K562 (cell line): ENCODE results near the gene LARP4B. TPM values are rescaled to one million over a fixed set of nuclear protein-coding genes. Genes with fewer than 3 reads are reported as not detected.
A peak's percentile ranks its signal among the peaks of the same experiment; 100 is the strongest.

Experiments
- ATAC-seq: fragments of 200-7000 bp; cut with Tn5 transposase; 3 replicates; pipeline ENCODE4 v1.9.1; 2020; ENCODE audit warnings: moderate library complexity
- BruUV-seq: library from RNA; stranded (reverse); fragments of 400-500 nt; replicated peaks from 2 replicates; lab custom pipeline; 2021; lab: Mats Ljungman, UMichigan
- CTCF ChIA-PET: fragments of 300-600 bp; formaldehyde crosslinking; extraction: SDS; loops from one replicate; lab custom pipeline; 2021; ENCODE audit warnings: low intra/inter-chr PET ratio; lab: Yijun Ruan, JAX
- POLR2A ChIA-PET: fragments of 300-600, 350-650 bp; sonication (Branson Sonifier 250); formaldehyde crosslinking; extraction: SDS; loops from one replicate; lab custom pipeline; 2021; ENCODE audit warnings: antibody characterized with exemption, inconsistent platforms; lab: Yijun Ruan, JAX
- DNase-seq, 4 experiments: peaks; one replicate each; pipeline versions ENCODE4 v3.0.0 to v3.0.0-alpha.2; 2011 to 2018; ENCODE audit warnings: low spot score in 3 of 4, mixed read lengths in 3 of 4; ENCODE audit errors: extremely low read depth in 1 of 4
- FAIRE-seq: peaks from 2 replicates; lab custom pipeline; 2011; peaks lifted over from hg19 to GRCh38; lab: Jason Lieb, UNC
- H2AFZ ChIP-seq: 2 replicates; pipeline ENCODE4 v1.6.0; 2011; ENCODE audit warnings: low read depth, low read length, control low read depth, inconsistent platforms
- H3K27ac ChIP-seq: fragments of 200-600 bp; 3 replicates; pipeline ENCODE4 v1.8.0; 2011; ENCODE audit warnings: low read depth, mild to moderate bottlenecking, control low read depth, inconsistent platforms, low read length, moderate library complexity, mixed read lengths; ENCODE audit errors: extremely low read depth
- H3K27me3 ChIP-seq, 2 experiments: fragments of 300-600 bp in 1 of 2; 2 replicates in 1 of 2; 3 replicates in 1 of 2; pipeline versions ENCODE4 v1.6.0 to v1.8.0; 2011; ENCODE audit warnings: inconsistent platforms in 2 of 2, low read length in 2 of 2, mild to moderate bottlenecking in 1 of 2, mixed read lengths in 1 of 2, moderate library complexity in 1 of 2; ENCODE audit not compliant: control insufficient read depth in 2 of 2, insufficient read depth in 2 of 2
- H3K36me3 ChIP-seq: fragments of 300-600 bp; 3 replicates; pipeline ENCODE4 v1.8.0; 2011; ENCODE audit warnings: mild to moderate bottlenecking, low read length, inconsistent platforms; ENCODE audit not compliant: control insufficient read depth, insufficient read depth
- H3K4me1 ChIP-seq, 2 experiments: fragments of 200-600 bp in 1 of 2; replicated peaks in 1 of 2; 2 replicates in 1 of 2; 3 replicates in 1 of 2; pipeline versions ENCODE4 v1.5.1 to v1.8.0; 2011; ENCODE audit warnings: inconsistent platforms in 2 of 2, low read length in 2 of 2, mild to moderate bottlenecking in 1 of 2, mixed read lengths in 1 of 2, moderate library complexity in 1 of 2; ENCODE audit not compliant: control insufficient read depth in 2 of 2, insufficient read depth in 2 of 2
- H3K4me2 ChIP-seq: 2 replicates; pipeline ENCODE4 v1.6.1; 2011; ENCODE audit warnings: low read length, control low read depth, inconsistent platforms, mixed read lengths; ENCODE audit not compliant: insufficient read depth
- H3K4me3 ChIP-seq: fragments of 200-600 bp; sonication (generic), shearing (Covaris generic); 2 replicates; pipeline ENCODE4 v1.5.1; 2016; ENCODE audit warnings: control low read depth, inconsistent platforms
- H3K79me2 ChIP-seq: fragments of 200-600 bp; 3 replicates; pipeline ENCODE4 v1.8.0; 2011; ENCODE audit warnings: low read length, inconsistent platforms; ENCODE audit not compliant: control insufficient read depth, insufficient read depth
- H3K9ac ChIP-seq, 2 experiments: 2 replicates each; pipeline versions ENCODE4 v1.6.0 to v1.6.1; 2011; ENCODE audit warnings: low read depth in 2 of 2, low read length in 2 of 2, control low read depth in 1 of 2, inconsistent platforms in 1 of 2, mild to moderate bottlenecking in 1 of 2, mixed read lengths in 1 of 2; ENCODE audit not compliant: insufficient read depth in 1 of 2
- H3K9me1 ChIP-seq: one replicate; pipeline ENCODE4 v1.6.0; 2011; ENCODE audit warnings: inconsistent platforms, mild to moderate bottlenecking, low read length, moderate library complexity; ENCODE audit not compliant: control insufficient read depth, insufficient read depth
- H3K9me3 ChIP-seq: replicated peaks from 2 replicates; pipeline ENCODE4 v1.5.1; 2011; ENCODE audit warnings: low read depth, low read length, inconsistent platforms; ENCODE audit not compliant: control insufficient read depth, insufficient read depth
- H4K20me1 ChIP-seq: replicated peaks from 2 replicates; pipeline ENCODE4 v1.6.1; 2011; ENCODE audit warnings: low read length, inconsistent platforms, mixed read lengths; ENCODE audit not compliant: control insufficient read depth, insufficient read depth
- CHD1 ChIP-seq: fragments of 200-600 bp; sonication (generic); IDR thresholded peaks from one replicate; pipeline ENCODE4 v1.6.1; 2012; ENCODE audit warnings: mild to moderate bottlenecking, moderate library complexity, low read length, inconsistent platforms
- EP400 ChIP-seq: fragments of 450-650 bp; IDR thresholded peaks from 2 replicates; pipeline ENCODE4 v1.6.1; 2017; ENCODE audit warnings: antibody characterized with exemption, mild to moderate bottlenecking, moderate library complexity
- ZNF263 ChIP-seq: sonication (generic); formaldehyde crosslinking; IDR thresholded peaks from 2 replicates; pipeline ENCODE4 v1.8.0; 2022; ENCODE audit warnings: mild to moderate bottlenecking, missing genetic modification reagents, borderline replicate concordance
- ZNF316 ChIP-seq: fragments of 450-650 bp; IDR thresholded peaks from 2 replicates; pipeline ENCODE4 v1.6.1; 2016
- WGBS: fragments of 100-300 bp; shearing (Covaris generic); methylation state at CpG from one replicate; pipeline ENCODE4 v1.1.6; 2016; ENCODE audit warnings: low coverage, mixed read lengths; ENCODE audit not compliant: insufficient coverage; ENCODE audit errors: missing lambda C conversion rate; 5-methylcytosine and 5-hydroxymethylcytosine counted together
- in situ Hi-C: fragments of 300-500 bp; cut with MboI; formaldehyde crosslinking; loops from 4 replicates; pipeline ENCODE4 v1.15.0; 2018; ENCODE audit warnings: inconsistent platforms, mixed read lengths
- intact Hi-C: fragments of 100-400 bp; cut with micrococcal nuclease; formaldehyde crosslinking; loops from 2 replicates; pipeline ENCODE4 v1.14.2; 2022
- polyA plus RNA-seq, 8 experiments: library from polyadenylated mRNA; depleted of rRNA in 4 of 8; stranded (reverse) in 5 of 8; unstranded in 3 of 8; fragments of >200 nt; fragmentation: Nextera tagmentation in 2 of 8; fragmentation: Illumina TruSeq in 1 of 8; extraction: Ambion mirVana in 2 of 8; extraction: Trizol in 1 of 8; gene quantifications; 2 replicates each; pipeline versions ENCODE4 v1.2.1 to v1.2.3, GENCODE V29; 2011 to 2014; ENCODE audit warnings: inconsistent platforms in 1 of 8, missing spikeins in 1 of 8
- total RNA-seq, 7 experiments: library from RNA; depleted of rRNA in 6 of 7; stranded (reverse); fragments of >200 nt in 6 of 7; fragmentation: Illumina TruSeq in 2 of 7; extraction: Trizol in 2 of 7; gene quantifications; 2 replicates each; pipeline versions ENCODE4 v1.2.1 to v1.2.3, GENCODE V29; 2011 to 2021; ENCODE audit warnings: low replicate concordance in 1 of 7

The LARP4B gene
- total and polyA plus RNA-seq, 9 of the 15 experiments (the other 6 are each of a cell fraction or from before 2014, with no cell fraction given) = 11.8 to 130 (median 42.6) TPM

- in situ Hi-C loops (no loop called here), intact Hi-C loops (no loop called here)
- no peak overlapping the region for H3K9ac ChIP-seq
- H3K79me2 ChIP-seq = peaks cover 88% of the 10 kb centered on the region
- no peak overlapping the region for H2AFZ ChIP-seq
- peaks cover 63% of the 10 kb centered on the region for H3K36me3 ChIP-seq
- H3K9me1 ChIP-seq = no peaks in the 10 kb centered on the region
- no peaks in the 10 kb centered on the region; the same call in 1 of the 2 replicates for H3K9me3 ChIP-seq
- H4K20me1 ChIP-seq = peaks cover 25% of the 10 kb centered on the region; the same call in 1 of the 2 replicates
- DNase-seq = peak in 2 of 4 experiments; percentile 26 to 28
- ChIA-PET POLR2A (interaction anchor here (0.8 to 2.4 kb wide), 5 partner anchors 11 to 39 kb away, joined by 3 to 14 read pairs (median 4); no protein-coding TSS in a partner anchor), CTCF (no interaction called here)
- H3K4me2 ChIP-seq = no peak overlapping the region; the same call in 1 of the 2 replicates
- ATAC-seq = peak; percentile 76
- H3K4me3 ChIP-seq = no peak overlapping the region
- TF ChIP-seq CHD1 = no peak
- TF ChIP-seq ZNF263 (CRISPR knock-in tag) = peak; percentile 68
- H3K27ac ChIP-seq = no peak overlapping the region
- FAIRE-seq = peak; percentile 56
- BruUV-seq = no TSS peak
- H3K4me1 ChIP-seq = peaks cover 0 to 4% of the 10 kb centered on the region in 2 experiments; a peak in 3 of 5 replicates
- WGBS = 41% methylated on average over 3 of the region's 3 CpGs
- no peaks in the 10 kb centered on the region for H3K27me3 ChIP-seq
Measured at GRCh38 chr10:905503-905902, 26.0 kb downstream of the LARP4B start.

DNA sequence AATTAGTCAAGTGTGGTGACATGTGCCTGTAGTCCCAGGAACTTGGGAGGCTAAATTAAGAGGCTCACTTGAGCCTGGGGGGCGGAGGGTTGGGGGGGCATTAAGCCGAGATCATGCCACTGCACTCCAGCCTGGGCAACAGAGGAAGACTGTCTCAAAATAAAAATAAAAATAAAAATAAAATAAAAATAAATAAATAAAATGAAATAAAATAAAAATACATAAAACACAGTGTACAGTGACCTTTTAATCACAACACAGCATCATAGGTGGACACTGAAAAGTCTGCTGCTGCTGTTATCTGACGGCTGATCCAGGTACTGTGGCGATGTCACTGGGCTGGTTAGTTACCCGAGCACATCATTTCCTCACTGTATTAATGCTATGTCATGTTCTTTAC, 27.1 kb downstream of the LARP4B start:
- Histone ChIP-seq H3K4me1 (no peaks in the 10 kb centered on the region; a peak in 2 of 5 replicates), H3K4me3 (no peak overlapping the region), H4K20me1 (peaks cover 18% of the 10 kb centered on the region; the same call in 1 of the 2 replicates), H3K9ac (no peak overlapping the region), H3K27ac (no peak overlapping the region), H3K27me3 (no peaks in the 10 kb centered on the region), H2AFZ (no peak overlapping the region), H3K4me2 (no peak overlapping the region), H3K36me3 (peaks cover 55% of the 10 kb centered on the region), H3K9me3 (no peaks in the 10 kb centered on the region; the same call in 1 of the 2 replicates), H3K79me2 (peaks cover 90% of the 10 kb centered on the region), H3K9me1 (no peaks in the 10 kb centered on the region)
- CTCF ChIA-PET = no interaction called here
- BruUV-seq = no TSS peak
- TF ChIP-seq ZNF316 (0 out of 2 replicates have a peak, but pooled peaks have one; percentile 15), EP400 (no peak)
- 90% methylated on average over 5 of the region's 5 CpGs for WGBS
- intact Hi-C loops (no loop called here), in situ Hi-C loops (no loop called here)
- POLR2A ChIA-PET = interaction anchor here (0.7 kb wide), 1 partner anchor 12 kb away, joined by 3 read pairs; no protein-coding TSS in a partner anchor
- ATAC-seq (no peak), FAIRE-seq (no peak), DNase-seq (no peak)
